NB4 (cell line): ENCODE results near the gene DMRTA1.
"Not testable (repeated sequence)": the region's sequence is repeated elsewhere in the genome, so short reads cannot be mapped to it uniquely, and the experiment has no call there.

ENCODE experiments used
- POLR2A ChIP-seq: IDR thresholded peaks from 2 replicates; pipeline ENCODE4 v1.6.1; 2011; ENCODE audit warnings: mild to moderate bottlenecking; ENCODE audit not compliant: insufficient read length; ENCODE audit errors: extremely low read depth
- TF ChIP-seq, protein P1 (sequence below): IDR thresholded peaks from one replicate; pipeline ENCODE4 v1.5.1; 2012; ENCODE audit warnings: low read depth, low read length

DNA sequence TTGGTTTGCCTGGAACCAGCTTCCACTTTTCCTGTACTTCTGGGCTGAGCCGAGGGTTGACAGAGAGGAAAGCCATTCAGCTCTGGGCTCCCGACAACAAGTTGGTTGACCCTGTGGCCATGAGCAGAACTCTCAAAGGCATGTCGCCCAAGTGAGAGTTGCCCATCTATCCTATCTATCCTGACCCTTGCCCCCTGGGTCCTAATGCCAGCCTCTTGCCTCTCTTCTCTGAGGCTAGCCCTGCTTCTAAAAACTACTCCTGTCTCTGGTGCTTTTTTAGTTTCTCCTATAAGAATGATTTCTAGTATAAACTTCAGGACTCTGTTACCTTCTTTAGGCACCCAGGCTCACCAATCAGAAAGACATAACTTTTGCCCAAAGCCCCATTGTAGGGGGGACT is 11.4 kb upstream of the DMRTA1 start:
- TF ChIP-seq, protein P1, sequence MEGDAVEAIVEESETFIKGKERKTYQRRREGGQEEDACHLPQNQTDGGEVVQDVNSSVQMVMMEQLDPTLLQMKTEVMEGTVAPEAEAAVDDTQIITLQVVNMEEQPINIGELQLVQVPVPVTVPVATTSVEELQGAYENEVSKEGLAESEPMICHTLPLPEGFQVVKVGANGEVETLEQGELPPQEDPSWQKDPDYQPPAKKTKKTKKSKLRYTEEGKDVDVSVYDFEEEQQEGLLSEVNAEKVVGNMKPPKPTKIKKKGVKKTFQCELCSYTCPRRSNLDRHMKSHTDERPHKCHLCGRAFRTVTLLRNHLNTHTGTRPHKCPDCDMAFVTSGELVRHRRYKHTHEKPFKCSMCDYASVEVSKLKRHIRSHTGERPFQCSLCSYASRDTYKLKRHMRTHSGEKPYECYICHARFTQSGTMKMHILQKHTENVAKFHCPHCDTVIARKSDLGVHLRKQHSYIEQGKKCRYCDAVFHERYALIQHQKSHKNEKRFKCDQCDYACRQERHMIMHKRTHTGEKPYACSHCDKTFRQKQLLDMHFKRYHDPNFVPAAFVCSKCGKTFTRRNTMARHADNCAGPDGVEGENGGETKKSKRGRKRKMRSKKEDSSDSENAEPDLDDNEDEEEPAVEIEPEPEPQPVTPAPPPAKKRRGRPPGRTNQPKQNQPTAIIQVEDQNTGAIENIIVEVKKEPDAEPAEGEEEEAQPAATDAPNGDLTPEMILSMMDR = not testable (repeated sequence)
- TF ChIP-seq POLR2A = not testable (repeated sequence)
